ENCODE measurements around the gene TRERF1.

Gene TRERF1

DNA sequence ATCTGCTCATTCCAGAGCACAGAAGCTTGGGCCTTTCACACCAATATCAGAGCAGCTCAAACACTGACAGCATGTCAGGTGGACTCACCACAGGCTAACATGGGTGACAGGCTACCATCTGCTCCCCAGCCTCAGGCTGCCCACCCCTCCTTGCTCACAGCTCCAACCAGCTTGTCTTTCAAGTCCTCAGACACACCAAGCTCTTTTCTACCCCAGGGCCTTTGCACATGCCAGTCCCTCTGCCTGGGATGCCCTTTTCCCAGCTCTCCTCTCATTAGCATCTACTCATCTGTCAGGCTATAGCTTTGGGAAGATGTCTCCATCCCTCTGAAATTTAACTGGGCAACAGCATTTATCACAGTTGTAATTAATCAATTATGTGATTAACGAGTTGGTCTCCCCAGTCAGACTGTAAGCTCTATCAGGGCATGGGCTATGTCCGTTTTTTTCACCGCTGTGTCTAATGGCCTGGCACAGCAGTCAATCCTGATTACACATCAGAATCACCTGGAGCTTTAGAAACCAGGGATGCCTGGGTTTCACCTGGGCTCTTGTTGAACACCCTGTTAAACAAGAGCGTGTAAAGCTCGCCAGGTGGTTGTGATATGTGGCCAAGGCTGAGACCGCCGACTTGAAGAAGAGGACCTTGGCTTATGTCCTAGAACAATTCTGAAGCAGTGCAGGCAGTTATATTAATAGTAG, 145.1 kb downstream of the TRERF1 start:
- DNase-seq (ENCODE audit: low read depth): no peak

DNA sequence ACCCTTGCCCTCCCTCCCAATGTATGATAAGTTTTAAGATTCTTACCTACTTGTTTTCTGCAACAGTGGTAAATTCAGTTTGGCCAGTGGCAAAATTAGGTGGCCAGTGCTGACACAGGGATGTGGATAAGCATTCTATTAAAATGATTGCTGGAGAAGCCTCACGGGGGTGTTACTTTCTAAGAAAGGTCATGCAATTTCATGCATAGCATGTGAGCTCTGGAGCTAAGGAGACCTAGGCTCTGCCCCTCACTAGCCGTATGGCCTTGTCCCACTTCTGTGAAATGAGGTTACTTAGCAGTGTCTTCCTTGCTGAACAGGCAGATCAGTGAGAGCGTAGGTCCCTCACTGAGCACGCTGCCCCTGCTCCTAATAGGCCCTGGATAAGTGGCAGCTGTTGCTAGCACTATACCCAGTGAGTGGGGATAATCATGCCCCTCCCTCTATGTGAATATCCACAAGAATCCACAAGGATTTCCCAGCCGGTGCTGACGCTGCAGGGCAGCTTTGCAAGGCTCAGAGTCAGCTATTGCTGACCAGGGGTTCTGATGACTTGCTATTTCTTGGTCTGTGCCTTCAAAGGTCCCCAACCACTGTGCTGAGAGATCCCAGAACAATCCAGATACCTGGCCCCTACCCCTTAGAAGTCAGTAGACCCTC, 147.5 kb downstream of the TRERF1 start:
- DNase-seq (ENCODE audit: low read depth): no peak

DNA sequence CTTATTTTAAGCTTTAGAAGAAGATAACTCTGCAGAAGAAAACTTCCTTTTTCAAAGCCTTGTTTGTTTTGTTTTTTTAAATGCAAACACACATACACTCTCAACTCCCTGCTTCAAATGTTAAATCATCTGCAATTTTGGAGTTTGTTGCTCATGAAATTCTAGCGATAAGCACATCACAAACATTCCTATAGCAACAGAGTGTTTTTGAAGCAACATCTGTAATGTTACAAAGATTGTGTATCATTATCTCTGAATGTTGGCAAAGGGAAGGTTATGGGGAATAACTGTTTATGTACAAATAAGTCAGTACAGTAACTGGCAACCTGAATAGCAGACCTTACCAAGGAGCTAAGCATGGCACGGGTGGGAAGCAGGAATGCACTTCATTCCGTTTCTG, 149.3 kb downstream of the TRERF1 start:
- no peak for DNase-seq (ENCODE audit: low read depth)

DNA sequence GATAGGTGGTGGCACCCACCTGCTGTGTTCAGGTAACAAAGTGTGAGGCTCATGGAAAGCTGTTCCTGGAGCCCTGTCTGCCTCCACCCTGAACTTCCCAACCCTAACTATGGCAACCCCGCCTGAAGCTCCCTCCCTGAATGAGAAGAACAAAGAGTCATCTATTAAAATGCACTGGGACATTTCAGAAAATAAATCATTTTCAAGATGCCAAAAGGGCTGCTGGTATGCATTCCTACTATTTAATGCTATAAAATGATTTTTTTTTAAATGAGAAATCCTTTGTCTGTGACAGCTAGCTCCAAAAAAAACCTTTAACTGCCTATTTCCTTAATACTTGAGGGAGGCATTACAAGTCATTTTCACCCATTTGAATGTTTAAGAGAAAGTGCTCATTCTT, 149.7 kb downstream of the TRERF1 start:
- DNase-seq (ENCODE audit: low read depth): no peak

DNA sequence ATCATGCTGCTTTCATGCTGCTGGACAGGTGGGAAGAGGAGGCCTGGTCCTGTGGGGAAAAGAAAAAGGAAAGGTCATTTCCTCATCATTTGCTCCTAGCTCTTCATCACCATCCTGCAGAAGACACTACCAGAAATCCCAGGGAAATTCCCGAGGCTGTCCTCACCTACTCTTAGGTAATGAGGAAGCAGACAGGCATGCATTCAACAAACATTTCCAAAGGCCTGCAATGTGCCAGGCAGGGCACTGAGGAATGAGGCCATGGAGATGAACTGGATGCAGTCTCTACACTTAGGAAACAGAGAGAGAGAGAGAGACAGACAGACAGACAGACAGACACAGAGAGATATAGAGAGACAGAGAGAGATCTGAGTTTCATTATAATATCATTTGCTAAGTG, 151.0 kb downstream of the TRERF1 start:
- DNase-seq (ENCODE audit: low read depth): no peak

GRCh38 chr6:42300185-42300584, 151.5 kb downstream of the TRERF1 start:
- DNase-seq (ENCODE audit: low read depth): no peak

- no peak for DNase-seq (ENCODE audit: low read depth)
These were observed 154.1 kb downstream of the TRERF1 start for GRCh38 chr6:42297661-42298060.

DNA sequence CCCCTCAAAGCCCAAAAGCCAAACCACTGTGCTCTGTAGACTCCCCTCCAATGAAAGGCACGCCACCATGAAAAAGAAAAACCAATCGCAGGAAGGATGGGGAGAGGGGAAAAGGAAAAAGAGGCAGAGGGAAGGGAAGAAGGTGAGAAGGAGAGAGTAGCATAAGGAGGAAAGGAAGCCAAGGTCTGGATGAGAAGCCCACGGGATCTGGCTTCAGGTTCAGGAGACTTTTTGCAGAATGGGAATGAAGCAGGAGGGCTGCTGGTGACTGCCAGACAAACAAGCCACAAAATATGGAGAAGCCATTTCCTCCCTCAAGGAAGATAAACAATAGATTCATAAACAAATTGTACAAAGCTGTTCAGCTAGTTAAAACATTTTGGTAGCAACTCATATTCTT, 155.1 kb downstream of the TRERF1 start:
- DNase-seq (ENCODE audit: low read depth): no peak

GRCh38 chr6:42295677-42296076, 156.0 kb downstream of the TRERF1 start:
- no peak for DNase-seq (ENCODE audit: low read depth)

DNA sequence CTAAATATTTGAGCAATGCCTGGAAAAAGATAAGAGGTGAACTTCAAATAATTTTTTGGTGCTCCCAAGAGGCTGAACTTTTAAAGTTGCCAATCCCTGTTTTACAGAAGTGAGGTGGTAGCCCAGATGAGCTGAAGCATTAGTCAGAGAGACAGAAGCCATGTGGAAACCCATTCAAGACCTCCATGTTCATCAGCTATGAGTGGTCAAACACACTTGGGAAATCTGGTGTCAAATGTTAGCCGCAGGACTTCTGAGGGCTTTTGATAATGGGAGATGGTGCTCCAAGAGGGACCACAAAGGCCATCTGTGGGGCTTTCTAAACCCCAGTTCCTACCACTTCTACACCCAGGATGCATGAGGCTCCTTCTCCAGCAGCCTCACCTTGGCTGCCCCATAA, 156.5 kb downstream of the TRERF1 start:
- DNase-seq (ENCODE audit: low read depth): no peak

DNA sequence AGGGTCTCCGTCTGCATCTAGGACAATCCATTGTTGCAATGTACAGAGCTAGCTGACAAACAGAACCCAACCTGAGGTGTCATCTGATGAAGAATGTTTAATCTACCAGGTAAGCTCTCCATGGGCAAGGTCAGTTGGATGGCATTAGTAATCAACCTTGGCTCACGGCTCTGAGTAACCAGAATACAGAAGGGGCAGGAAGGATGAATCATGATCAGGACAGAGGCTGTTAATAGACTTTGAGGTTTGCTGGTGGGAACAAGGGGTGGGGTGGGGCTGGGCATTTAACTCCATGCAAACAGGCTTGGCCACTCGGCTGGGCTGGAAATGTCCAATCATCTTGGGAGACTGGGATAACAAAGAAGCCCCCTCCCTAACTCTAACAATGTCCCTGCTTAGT, 157.0 kb downstream of the TRERF1 start:
- no peak for DNase-seq (ENCODE audit: low read depth)

DNA sequence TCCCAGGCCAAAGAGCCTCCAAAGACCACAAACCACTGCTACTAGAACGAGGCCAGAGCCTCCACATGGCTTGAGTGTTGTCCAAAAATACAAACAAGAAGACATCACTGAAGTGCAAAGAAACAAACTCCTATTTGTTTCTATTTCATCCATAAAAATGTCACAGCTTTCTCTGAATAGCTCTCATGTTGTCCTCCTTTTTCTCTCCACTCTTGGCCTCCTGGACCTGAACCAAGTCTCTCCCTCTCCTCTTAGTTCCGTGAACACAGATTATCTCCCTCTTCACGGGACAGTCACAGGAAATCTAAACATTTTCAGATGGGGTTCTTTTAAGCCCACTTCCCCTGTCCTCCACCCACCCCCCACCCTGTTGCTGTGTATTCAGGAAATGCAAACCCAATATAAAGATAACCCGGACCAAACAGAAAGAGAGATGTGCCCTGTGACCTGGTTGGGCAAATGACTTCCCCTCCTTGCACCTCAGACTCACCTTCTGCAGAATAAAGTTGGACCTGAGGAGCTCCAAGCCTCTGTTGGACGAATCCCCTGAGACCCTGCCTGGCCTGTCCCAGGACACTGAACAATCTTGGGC, 158.2 kb downstream of the TRERF1 start:
- no peak for DNase-seq (ENCODE audit: low read depth)

GRCh38 chr6:42292004-42292740, 159.6 kb downstream of the TRERF1 start:
- DNase-seq (ENCODE audit: low read depth): no peak

DNA sequence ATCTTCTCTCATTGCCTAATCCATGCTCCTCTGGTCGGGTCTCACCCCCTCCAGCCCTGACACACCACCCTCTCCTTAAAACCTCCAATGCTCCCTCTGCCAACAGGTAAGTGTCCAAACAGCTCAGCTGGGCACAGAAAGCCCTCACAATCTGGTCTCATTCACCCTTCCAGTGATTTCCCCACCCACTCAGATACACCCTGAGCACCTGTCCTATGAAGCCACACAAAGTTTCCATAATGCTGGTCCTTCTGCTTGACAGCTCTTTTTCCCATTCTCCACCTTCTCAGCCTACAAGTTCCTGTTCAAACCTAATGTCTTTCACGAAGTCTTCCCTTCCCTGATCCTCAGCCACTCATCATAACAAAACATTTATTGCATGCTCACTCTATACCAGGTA, 164.0 kb downstream of the TRERF1 start:
- no peak for DNase-seq (ENCODE audit: low read depth)

GRCh38 chr6:42281570-42281969, 170.2 kb downstream of the TRERF1 start:
- no peak for DNase-seq (ENCODE audit: low read depth)

DNA sequence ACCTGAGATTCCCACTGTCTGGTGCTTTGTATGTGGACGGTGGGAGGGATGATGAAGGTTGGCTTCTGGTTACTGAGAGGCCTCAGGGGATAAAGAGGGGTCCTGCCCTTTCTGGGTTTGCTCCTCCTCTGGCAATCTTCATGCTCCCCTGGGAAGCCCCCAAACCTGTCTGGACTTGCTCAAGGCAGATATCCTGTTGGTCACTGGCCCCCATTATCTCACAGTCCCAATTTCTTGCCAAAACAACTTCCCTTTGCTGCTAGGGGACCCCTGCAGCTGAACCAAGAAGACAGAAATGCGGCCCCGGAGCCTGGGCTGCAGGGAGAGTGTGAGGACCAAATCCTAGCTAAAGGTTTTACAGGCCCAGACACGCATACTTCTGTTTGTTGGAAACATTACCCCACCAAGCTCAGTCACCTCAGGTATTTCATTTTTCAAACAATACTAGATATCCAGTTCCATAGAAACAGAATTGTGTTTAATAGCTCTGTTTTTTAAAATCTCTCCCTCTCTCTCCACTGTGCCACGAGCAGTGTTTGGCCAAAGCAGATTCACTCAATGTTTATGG, 170.7 kb downstream of the TRERF1 start:
- no peak for DNase-seq (ENCODE audit: low read depth)

DNA sequence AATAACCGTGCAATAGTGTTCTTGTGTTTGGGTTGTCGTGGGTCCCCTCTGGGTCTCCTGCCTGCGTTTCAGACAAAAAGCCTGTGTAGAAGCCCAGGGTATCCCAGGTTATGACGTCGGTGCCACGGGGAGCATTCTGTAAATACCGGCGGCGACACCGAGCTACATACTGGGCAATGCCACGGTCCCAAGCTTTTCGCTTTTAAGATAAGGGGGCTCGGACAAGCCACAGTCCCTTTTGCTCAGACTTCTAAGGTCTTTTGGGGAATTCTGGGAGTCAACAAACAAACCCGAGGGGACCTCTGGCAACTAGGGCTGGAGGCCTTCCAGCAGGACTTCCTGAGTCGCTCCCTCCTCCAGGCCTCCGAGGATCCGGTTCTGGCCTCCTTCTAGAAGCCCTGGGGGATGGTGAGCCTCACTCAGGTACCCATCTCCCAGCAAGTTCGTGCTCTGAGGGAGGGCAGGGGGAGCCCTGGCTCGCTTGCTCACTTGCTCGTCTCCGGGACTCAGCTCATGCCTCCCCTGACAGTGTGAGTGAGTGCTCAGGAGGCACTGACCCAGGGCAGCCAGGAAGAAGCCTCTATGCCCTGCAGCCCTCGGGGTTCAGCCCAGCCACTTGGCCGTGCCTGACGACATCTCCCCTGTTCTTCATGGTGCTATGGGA, 171.6 kb downstream of the TRERF1 start:
- DNase-seq (ENCODE audit: low read depth): no peak

DNA sequence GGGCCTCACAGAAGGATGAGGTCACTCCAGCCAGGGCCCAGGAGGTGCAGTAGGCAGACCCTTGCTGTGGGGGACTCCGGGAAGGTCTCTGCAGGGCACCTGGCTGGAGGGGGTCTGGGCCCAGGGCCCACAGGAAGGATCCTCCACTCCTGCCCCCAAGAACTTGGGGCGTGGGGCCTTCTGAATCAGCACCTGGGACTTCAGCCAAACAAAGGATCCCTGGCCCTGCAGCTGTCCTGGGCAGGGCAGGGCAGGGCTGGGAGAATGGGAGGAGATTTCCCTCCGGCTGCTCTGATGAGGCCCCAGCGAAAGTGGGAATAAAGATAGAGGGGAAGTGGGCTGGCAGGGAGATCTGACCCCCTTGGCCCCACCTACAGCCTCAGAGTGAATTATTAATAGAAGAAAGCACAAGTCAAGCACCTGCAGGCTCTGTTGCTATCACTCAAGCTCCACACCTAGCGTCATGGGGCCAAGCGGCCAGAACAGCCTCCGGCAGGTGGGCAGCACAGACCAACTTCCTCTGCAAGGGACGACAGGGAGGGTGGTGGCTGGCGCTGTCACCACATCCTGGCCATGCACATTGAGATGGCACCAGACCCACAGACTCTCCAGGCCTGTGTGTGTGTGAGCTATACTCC, 172.5 kb downstream of the TRERF1 start:
- DNase-seq (ENCODE audit: low read depth): no peak

DNA sequence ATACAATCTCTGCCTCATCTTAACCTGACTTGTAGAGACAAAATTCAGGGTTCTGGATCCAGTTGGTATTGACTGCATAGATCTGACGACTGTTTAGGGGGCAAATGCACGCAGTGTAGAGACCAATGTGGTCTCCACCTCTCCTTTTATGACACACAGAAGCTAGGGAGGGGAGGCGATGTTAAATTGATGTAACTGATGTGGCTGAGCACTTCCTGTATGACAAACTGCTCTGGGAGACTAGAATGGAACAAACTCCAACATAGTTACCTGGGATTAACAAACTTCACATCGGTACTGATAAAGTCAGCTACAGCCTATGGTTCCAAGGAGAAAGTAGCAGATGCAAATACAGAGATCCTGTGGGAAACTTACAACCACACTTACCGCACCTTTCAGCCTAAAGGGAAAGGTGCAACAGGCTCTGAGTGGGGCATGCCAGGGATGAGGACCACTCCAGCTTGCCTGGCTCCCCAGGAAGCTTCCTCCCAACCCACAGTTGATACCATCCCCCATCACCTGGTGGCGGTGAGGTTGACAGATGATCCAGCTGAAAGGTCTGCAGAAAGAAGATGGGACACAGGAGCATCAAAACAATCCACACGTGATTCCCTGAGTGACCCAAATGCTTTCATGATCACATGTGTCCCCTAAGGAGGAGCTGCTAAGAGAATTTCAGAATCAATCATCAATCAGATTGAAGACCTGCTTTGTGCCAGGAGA, 173.4 kb downstream of the TRERF1 start:
- DNase-seq (ENCODE audit: low read depth): no peak

GRCh38 chr6:42276034-42276890, 175.5 kb downstream of the TRERF1 start:
- no peak for DNase-seq (ENCODE audit: low read depth)
